ENCODE results near the gene USP53. TPM values are rescaled to one million over a fixed set of nuclear protein-coding genes. Genes with fewer than 3 reads are reported as not detected.

USP53 gene
- total RNA-seq, 2 experiments from 2014 or later, result 5.6 to 6.1 TPM

DNA sequence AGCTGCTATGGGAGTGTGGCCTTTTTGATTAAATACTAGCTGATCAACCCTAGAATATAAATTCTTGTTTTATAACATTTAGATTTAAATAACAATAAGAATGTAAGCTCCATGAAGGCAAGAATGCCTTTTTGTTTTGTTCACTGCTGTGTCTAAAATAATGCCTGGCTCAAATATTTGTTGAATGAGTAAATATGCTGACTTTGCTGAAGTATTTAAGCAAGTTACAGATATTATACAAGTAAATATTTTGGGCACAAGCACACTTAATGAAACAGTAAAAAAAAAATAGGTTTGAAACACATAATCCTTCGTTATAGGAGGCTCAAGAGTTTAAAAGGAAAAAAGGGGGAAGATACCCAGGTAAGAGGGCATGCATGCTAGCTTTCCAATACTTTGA is 85.3 kb downstream of the USP53 start:
- no peak overlapping the region for H3K4me3 Mint-ChIP-seq
- H3K27me3 Mint-ChIP-seq, result no peaks in the 10 kb centered on the region
- H3K9me3 Mint-ChIP-seq (ENCODE audit: low read depth), result no peaks in the 10 kb centered on the region
- no peak for DNase-seq
- H3K4me1 Mint-ChIP-seq, result peaks cover 26% of the 10 kb centered on the region
- no peak for ATAC-seq
- CTCF ChIA-PET, result interaction anchor here (1.2 to 3.6 kb wide), 3 partner anchors 85 to 330 kb away, joined by 5 to 15 read pairs (median 6); partner anchors contain the start of genes PDE5A and USP53
- peaks cover 33% of the 10 kb centered on the region for H3K36me3 Mint-ChIP-seq
- H3K27ac Mint-ChIP-seq, result no peak overlapping the region

DNA sequence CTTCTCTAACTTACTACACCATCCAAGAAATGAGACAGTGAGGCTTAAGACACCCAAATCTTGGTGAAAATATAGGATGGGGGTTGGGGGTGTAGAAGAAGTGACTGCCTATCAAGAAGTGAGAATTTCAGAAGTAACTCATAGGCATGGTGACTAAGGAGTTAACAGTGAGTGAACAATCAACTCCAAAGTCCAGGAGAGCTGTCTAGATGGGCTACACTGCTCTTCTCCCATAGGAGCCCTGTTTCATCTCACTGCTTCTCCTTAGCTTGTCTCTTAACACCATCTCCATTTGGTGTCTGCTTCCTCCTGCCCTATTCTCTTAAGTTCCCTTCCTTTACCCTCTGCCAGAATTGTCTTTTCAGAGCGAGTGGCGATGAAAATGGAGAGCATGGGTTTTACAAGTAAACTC is 86.8 kb downstream of the USP53 start:
- no peak for ATAC-seq
- no peaks in the 10 kb centered on the region for H3K9me3 Mint-ChIP-seq (ENCODE audit: low read depth)
- peaks cover 26% of the 10 kb centered on the region for H3K4me1 Mint-ChIP-seq
- H3K27ac Mint-ChIP-seq, result peak overlapping the region; percentile 98
- no peak for DNase-seq
- peak overlapping the region; percentile 86 for H3K4me3 Mint-ChIP-seq
- CTCF ChIA-PET, result interaction anchor here (0.9 to 3.6 kb wide), 8 partner anchors 11 to 329 kb away, joined by 3 to 15 read pairs (median 4); partner anchors contain the start of gene PDE5A
- peaks cover 33% of the 10 kb centered on the region for H3K36me3 Mint-ChIP-seq
- no peaks in the 10 kb centered on the region for H3K27me3 Mint-ChIP-seq

DNA sequence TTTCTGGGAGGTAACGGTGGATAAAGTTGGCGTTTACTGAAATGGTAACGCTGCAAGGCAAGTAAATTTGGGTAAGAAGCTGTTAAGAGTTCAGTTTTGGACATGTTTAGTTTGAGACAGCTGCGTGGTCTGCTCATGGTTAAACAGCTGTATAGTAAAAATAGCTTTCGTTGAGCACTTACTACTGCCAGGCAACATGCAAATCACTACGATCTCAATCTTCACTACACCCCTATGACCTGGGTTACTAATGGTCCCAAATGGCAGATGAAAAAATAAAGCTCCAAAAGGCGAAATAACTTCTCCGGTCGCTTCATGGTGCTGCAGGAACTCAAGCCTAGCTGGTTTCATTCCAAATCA is 87.2 kb downstream of the USP53 start:
- Mint-ChIP-seq H3K4me3 (peak overlapping the region; percentile 86), H3K27ac (peak overlapping the region; percentile 98), H3K9me3 (ENCODE audit: low read depth) (no peaks in the 10 kb centered on the region), H3K36me3 (peaks cover 33% of the 10 kb centered on the region), H3K27me3 (no peaks in the 10 kb centered on the region), H3K4me1 (peaks cover 26% of the 10 kb centered on the region)
- DNase-seq, result no peak
- CTCF ChIA-PET, result interaction anchor here (1.0 to 3.6 kb wide), 7 partner anchors 12 to 328 kb away, joined by 3 to 15 read pairs (median 4); partner anchors contain the start of gene PDE5A
- ATAC-seq, result peak; percentile 1

GRCh38 chr4:119300101-119300978 is 87.8 kb downstream of the USP53 start:
- H3K27ac Mint-ChIP-seq, result peak overlapping the region; percentile 98
- CTCF ChIA-PET, result interaction anchor here (0.7 to 3.6 kb wide), 8 partner anchors 12 to 328 kb away, joined by 3 to 15 read pairs (median 4); partner anchors contain the start of gene PDE5A
- peak overlapping the region; percentile 86 for H3K4me3 Mint-ChIP-seq
- ATAC-seq (peak; percentile 99), DNase-seq (peak; percentile 96)
- peaks cover 26% of the 10 kb centered on the region for H3K4me1 Mint-ChIP-seq
- no peaks in the 10 kb centered on the region for H3K9me3 Mint-ChIP-seq (ENCODE audit: low read depth)
- peaks cover 33% of the 10 kb centered on the region for H3K36me3 Mint-ChIP-seq
- no peaks in the 10 kb centered on the region for H3K27me3 Mint-ChIP-seq

DNA sequence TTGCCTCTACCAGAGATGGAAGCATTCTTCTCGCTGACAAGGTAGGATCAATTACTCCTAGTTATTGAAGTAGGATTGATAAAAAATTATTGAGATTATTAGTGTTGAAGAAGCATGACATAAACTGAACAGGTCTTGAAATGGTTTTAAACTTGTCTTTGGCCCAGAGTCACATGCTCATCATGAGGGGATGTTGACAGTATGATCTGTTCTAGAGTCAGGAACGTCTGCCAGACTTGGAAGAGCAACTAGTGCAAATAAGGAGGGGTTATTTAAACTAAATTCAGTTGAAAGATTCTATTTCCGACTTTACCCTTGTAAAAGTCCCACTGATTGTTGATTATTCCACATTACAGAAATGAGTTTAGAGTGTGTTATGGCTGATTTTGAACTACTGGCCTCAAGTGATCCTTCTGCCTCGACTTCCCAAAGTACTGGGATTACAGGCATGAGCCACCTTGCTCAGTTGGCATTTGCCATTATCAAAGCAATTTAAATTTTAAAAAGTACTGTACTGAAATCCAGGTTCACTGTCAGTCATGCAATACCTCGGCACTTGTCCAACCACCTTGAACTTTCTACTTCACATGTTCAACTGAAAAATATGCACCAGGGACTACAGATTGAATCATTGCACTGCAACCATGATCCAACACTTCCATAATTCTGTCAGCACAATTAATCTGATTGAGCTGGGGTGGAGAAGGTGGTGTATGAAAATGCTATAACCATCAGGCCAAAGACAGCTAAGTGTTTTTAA is 89.7 kb downstream of the USP53 start:
- Mint-ChIP-seq H3K27me3 (peaks cover 6% of the 10 kb centered on the region), H3K4me1 (peaks cover 22% of the 10 kb centered on the region), H3K4me3 (no peak overlapping the region), H3K27ac (no peak overlapping the region), H3K36me3 (peaks cover 25% of the 10 kb centered on the region), H3K9me3 (ENCODE audit: low read depth) (no peaks in the 10 kb centered on the region)
- no peak for DNase-seq
- no peak for ATAC-seq
- CTCF ChIA-PET, result no interaction called here

DNA sequence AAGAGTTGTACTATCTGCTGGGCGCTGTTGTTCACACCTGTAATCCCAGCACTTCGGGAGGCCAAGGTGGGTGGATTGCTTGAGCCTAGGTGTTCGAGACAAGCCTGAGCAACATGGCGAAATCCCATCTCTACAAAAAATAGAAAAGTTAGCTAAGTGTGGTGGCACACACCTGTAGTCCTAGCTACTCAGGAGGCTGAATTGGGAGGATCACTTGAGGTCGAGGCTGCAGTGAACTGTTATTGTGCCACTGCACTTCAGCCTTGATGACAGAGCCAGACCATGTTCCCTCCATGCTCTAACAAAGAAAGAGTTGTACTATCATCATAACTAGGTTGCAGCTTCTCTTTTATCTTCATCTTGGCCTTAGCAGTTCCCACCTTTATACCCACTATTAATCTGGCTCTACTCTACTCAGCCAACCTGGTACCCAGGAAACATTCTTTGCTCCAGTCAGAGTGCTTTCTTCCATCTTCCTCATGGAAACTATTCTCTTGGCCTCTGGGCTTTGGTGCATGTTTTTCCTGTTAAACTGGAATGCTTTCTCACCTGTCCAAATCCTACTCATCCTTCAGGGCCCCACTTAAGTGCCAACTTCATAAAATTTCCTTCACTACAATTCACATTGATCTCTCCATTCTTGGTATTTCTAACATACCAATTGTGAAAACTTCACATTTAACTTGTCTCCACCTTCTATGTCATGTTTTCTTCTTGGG is 91.2 kb downstream of the USP53 start:
- Mint-ChIP-seq H3K4me1 (peaks cover 13% of the 10 kb centered on the region), H3K27ac (no peak overlapping the region), H3K4me3 (no peak overlapping the region), H3K36me3 (peaks cover 16% of the 10 kb centered on the region), H3K27me3 (peaks cover 6% of the 10 kb centered on the region), H3K9me3 (ENCODE audit: low read depth) (no peaks in the 10 kb centered on the region)
- CTCF ChIA-PET, result no interaction called here
- DNase-seq (no peak), ATAC-seq (no peak)

DNA sequence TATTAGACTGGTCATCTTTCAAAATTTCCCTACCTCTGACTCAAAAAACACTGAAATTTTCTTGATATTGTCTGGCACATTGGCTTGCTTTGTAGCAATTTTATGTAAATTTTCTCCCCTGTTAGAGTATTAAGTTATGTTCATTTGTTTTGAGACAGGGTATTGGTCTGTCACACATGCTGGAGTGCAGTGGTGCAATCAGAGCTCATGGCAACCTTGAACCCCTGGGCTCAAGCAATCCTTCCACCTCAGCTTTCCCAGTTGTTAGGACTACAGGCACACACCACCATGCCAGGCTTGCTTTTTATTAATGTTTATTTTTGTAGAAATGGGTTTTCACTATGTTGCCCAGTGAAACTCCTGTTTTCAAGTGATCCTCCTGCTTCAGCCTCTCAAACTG is 91.9 kb downstream of the USP53 start:
- DNase-seq, result no peak
- no peak overlapping the region for H3K4me3 Mint-ChIP-seq
- H3K9me3 Mint-ChIP-seq (ENCODE audit: low read depth), result no peaks in the 10 kb centered on the region
- CTCF ChIA-PET, result no interaction called here
- H3K27me3 Mint-ChIP-seq, result peaks cover 7% of the 10 kb centered on the region
- H3K36me3 Mint-ChIP-seq, result peaks cover 9% of the 10 kb centered on the region
- H3K4me1 Mint-ChIP-seq, result peaks cover 8% of the 10 kb centered on the region
- no peak for ATAC-seq
- no peak overlapping the region for H3K27ac Mint-ChIP-seq

GRCh38 chr4:119307606-119308005 is 95.1 kb downstream of the USP53 start:
- peaks cover 8% of the 10 kb centered on the region for H3K27me3 Mint-ChIP-seq
- H3K36me3 Mint-ChIP-seq, result no peaks in the 10 kb centered on the region
- CTCF ChIA-PET, result no interaction called here
- no peak overlapping the region for H3K4me3 Mint-ChIP-seq
- no peak overlapping the region for H3K27ac Mint-ChIP-seq
- no peaks in the 10 kb centered on the region for H3K4me1 Mint-ChIP-seq
- no peak for DNase-seq
- ATAC-seq, result no peak
- no peaks in the 10 kb centered on the region for H3K9me3 Mint-ChIP-seq (ENCODE audit: low read depth)

DNA sequence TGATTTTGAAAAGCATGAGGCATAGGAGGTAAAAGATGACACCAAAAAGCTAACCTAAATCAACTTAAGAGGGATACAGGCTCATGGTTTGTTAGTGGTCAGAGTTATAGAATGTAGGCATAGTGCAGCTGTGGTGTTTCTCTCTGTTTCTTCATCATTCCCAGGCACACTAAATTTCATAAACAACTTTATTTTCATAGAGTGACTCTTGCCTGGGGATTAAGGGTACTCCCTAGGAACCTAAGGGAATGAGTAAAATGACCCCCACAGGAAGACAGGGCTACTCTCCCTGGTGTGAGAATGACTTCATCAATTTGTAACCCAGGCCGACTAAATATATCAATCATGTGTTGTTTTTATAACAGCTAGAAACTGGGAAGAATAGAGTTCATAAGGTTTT is 98.3 kb downstream of the USP53 start:
- Mint-ChIP-seq H3K27me3 (peaks cover 32% of the 10 kb centered on the region), H3K4me3 (no peak overlapping the region), H3K4me1 (no peaks in the 10 kb centered on the region), H3K9me3 (ENCODE audit: low read depth) (no peaks in the 10 kb centered on the region), H3K27ac (no peak overlapping the region), H3K36me3 (no peaks in the 10 kb centered on the region)
- DNase-seq, result no peak
- ATAC-seq, result no peak
- CTCF ChIA-PET, result interaction anchor here (1.1 to 1.2 kb wide), 2 partner anchors 269 to 318 kb away, joined by 5 read pairs; partner anchors contain the start of gene PDE5A

DNA sequence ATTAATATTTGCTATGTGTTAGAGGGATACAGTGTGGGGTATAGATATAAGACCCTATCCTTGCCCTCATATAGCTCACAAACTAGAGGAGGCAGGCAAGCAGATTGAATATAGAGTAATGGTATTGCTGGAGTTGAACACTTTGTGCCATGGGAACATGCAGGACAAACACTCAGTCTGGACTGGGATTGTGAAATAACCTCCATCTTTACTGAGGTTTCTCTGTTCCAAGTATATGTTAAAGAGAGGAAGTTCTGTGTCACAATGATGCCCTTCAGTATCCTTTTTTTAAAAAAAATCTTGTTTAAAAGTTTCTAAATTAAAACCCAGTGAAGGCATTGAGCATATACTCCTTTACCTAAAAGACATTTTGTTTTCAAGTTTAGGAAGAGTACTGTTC is 100.7 kb downstream of the USP53 start:
- no peak overlapping the region for H3K27ac Mint-ChIP-seq
- H3K4me3 Mint-ChIP-seq, result no peak overlapping the region
- H3K9me3 Mint-ChIP-seq (ENCODE audit: low read depth), result no peaks in the 10 kb centered on the region
- no peak for DNase-seq
- no peak for ATAC-seq
- H3K27me3 Mint-ChIP-seq, result peaks cover 30% of the 10 kb centered on the region
- no peaks in the 10 kb centered on the region for H3K4me1 Mint-ChIP-seq
- CTCF ChIA-PET, result interaction anchor here (1.3 kb wide), 1 partner anchor 17 kb away, joined by 4 read pairs; no protein-coding TSS in a partner anchor
- H3K36me3 Mint-ChIP-seq, result no peaks in the 10 kb centered on the region

DNA sequence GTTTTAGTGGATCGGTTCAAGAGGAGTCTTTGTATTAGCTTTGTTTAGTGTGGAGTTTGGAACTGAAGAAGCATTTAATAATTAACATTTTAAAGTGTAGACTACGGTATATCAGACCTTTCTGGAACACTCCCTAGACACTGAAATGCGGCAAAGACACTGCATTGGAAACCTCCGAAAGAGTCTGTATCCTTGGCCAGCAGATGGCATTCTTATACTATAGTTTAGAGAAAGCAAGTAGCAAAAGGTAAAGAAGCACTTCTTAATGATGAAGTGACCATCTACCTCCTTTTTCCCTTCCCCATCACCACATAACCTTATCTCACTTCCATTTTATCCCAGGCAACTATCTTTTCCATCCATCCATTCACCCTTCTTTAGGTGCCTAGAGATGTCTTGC is 101.8 kb downstream of the USP53 start:
- CTCF ChIA-PET, result interaction anchor here (1.3 kb wide), 1 partner anchor 16 kb away, joined by 4 read pairs; no protein-coding TSS in a partner anchor
- Mint-ChIP-seq H3K27ac (no peak overlapping the region), H3K4me3 (no peak overlapping the region), H3K36me3 (no peaks in the 10 kb centered on the region), H3K9me3 (ENCODE audit: low read depth) (no peaks in the 10 kb centered on the region), H3K27me3 (peaks cover 30% of the 10 kb centered on the region), H3K4me1 (no peaks in the 10 kb centered on the region)
- peak; percentile 64 for ATAC-seq
- no peak for DNase-seq

GRCh38 chr4:119315036-119315435 is 102.5 kb downstream of the USP53 start:
- ATAC-seq (no peak), DNase-seq (no peak)
- no peaks in the 10 kb centered on the region for H3K4me1 Mint-ChIP-seq
- H3K27me3 Mint-ChIP-seq, result peaks cover 28% of the 10 kb centered on the region
- H3K27ac Mint-ChIP-seq, result no peak overlapping the region
- H3K4me3 Mint-ChIP-seq, result no peak overlapping the region
- H3K9me3 Mint-ChIP-seq (ENCODE audit: low read depth), result no peaks in the 10 kb centered on the region
- no peaks in the 10 kb centered on the region for H3K36me3 Mint-ChIP-seq
- CTCF ChIA-PET, result no interaction called here

DNA sequence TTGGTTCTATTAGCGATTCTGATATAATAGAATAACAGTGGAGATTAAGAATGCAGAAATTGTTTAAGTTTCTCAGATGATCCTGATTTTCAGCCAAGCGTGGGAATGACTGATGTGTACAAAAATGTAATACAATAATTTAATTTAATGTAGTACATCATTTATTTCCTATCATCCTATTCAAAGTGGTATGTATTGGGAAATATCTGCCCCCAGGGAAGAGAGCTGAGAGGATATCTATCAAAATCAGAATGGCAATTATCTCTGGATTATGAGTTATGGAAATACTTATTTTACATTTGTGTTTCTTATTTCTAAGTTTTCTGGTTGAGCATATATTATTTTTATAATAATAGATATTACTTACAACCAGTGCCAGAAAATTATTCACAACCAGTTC is 105.5 kb downstream of the USP53 start:
- CTCF ChIA-PET, result no interaction called here
- H3K36me3 Mint-ChIP-seq, result no peaks in the 10 kb centered on the region
- H3K4me3 Mint-ChIP-seq, result no peak overlapping the region

More for the DNA sequence above, 105.5 kb downstream of the USP53 start:
- no peak for ATAC-seq
- Mint-ChIP-seq H3K4me1 (no peaks in the 10 kb centered on the region), H3K9me3 (ENCODE audit: low read depth) (no peaks in the 10 kb centered on the region), H3K27ac (no peak overlapping the region), H3K27me3 (peaks cover 36% of the 10 kb centered on the region)
- DNase-seq, result no peak

Data from activated CD8-positive, alpha-beta memory T cell treated with anti-CD3 and anti-CD28 coated beads, Interleukin-2, amount 10 ng/mL, durations not matched to agents 7 days and 5 days (primary cell).